ENCODE results near the gene SAV1.
A peak's percentile ranks its signal among the peaks of the same experiment; 100 is the strongest.
"Not testable (repeated sequence)": the region's sequence is repeated elsewhere in the genome, so short reads cannot be mapped to it uniquely, and the experiment has no call there.

The SAV1 gene

DNA sequence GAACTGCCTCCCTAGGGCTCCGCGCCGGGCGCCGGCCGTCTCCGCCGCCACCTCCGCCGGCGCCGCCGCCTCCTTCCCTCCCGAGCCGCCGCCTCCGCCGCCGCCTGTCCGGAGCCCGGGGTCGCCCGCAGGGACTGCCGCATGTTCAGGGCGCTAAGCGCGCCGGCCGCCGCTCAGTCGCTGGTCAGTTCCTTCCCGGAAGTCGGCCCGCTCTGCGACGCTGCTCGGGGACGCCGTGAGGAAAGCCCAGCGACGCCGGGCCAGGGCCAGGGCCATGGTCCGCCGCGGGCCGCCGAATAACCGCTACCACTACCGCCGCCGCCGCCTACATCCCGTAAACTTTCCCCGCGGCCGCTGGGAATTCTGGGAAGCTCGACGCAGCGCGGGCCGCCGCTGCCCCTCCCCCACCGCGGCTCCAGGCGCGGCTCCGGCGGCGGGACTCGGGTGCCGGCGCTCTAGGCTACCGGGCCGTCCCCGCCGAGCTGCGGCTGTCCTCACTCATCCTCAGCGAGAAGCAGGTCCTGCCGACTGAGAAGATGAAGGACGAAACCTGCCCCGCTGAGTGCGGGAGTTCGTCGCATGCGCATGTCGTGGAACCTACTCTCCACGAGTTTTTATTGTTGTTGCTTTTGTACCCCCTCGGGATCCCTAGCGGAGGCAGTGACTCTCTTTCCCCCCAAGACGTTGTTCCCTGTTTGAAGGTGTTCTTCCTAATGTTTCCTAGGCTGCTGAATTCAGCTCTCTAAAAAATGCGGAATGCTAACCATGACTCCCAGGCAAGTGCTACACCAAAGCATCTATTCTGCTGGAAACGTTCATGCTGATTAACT lies at the start of gene SAV1:
Gene SAV1, minus strand, starts transcription at position 311 of the 830 bp plus-strand sequence. CDS start 339 bp downstream, outside the sequence.
- Histone ChIP-seq H3K27ac (ENCODE audit: low read length) (peak within 1 kb of the TSS; percentile 78), H3K9me3 (ENCODE audit: insufficient read depth, low read depth, low read length) (no peaks in the 10 kb centered on the region), H3K27me3 (ENCODE audit: insufficient read depth, low read length) (no peaks in the 10 kb centered on the region)

DNA sequence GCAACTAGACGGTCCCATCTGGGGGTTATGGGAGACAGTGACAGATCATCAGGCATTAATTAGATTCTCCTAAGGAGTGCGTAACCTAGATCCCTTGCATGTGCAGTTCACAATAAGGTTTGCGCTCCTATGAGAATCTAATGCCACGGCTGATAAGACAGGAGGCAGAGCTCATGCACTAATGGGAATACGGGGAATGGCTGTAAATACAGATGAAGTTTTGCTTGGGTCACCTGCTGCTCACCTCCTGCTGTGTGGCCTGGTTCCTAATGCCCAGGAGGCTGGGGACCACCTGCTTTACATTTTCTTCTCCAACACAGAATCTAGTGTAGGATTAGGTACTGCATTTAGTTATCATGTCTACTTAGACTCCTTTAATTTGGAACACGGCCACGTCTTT lies 49.7 kb upstream of the SAV1 start:
- Histone ChIP-seq H3K9me3 (ENCODE audit: insufficient read depth, low read depth, low read length) (no peaks in the 10 kb centered on the region), H3K9ac (ENCODE audit: low read depth, low read length) (no peak overlapping the region), H3K4me3 (ENCODE audit: low read length) (no peak overlapping the region), H3K27ac (ENCODE audit: low read length) (no peak overlapping the region), H3K36me3 (ENCODE audit: insufficient read depth, low read depth, low read length) (peaks cover 12% of the 10 kb centered on the region), H3K4me1 (ENCODE audit: insufficient read depth, low read length) (no peaks in the 10 kb centered on the region), H3K27me3 (ENCODE audit: insufficient read depth, low read length) (no peaks in the 10 kb centered on the region)

More for the DNA sequence above, at the start of gene SAV1:
- H3K9ac ChIP-seq (ENCODE audit: low read depth, low read length): peak within 1 kb of the TSS; percentile 93
- peaks cover 24% of the 10 kb centered on the region for H3K4me1 ChIP-seq (ENCODE audit: insufficient read depth, low read length)
- peaks cover 14% of the 10 kb centered on the region for H3K36me3 ChIP-seq (ENCODE audit: insufficient read depth, low read depth, low read length)
- H3K4me3 ChIP-seq (ENCODE audit: low read length): peak within 1 kb of the TSS; percentile 99

DNA sequence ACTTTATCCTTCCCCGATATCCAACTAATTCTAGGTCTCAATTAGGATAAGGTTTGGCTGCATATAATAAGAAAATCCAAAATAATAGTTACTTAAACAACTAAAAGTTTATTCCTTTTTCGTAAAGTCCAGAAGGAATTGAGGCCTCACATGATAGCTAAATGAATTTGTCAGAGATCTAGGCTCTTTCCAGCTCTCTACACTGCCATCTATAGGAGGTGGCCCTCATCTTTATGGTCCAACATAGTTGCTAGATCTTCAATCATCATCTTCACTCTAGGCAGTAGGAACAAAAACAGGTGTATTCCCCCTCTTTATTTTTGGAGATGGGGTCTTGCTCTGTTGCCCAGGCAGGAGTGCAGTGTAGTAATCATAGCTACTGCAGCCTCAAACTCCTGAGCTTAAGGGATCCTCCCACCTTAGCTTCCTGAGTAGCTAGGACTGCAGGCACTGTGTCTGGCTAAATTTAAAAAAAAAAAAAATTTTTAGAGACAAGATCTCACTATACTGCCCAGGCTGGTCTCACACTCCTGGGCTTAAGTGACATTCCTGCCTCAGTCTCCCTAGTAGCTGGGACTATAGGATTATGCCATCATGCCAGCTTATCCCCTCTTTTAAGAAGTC lies 46.5 kb upstream of the SAV1 start:
- Histone ChIP-seq H3K4me1 (ENCODE audit: insufficient read depth, low read length) (no peaks in the 10 kb centered on the region), H3K4me3 (ENCODE audit: low read length) (no peak overlapping the region), H3K9ac (ENCODE audit: low read depth, low read length) (no peak overlapping the region), H3K27ac (ENCODE audit: low read length) (no peak overlapping the region), H3K36me3 (ENCODE audit: insufficient read depth, low read depth, low read length) (no peaks in the 10 kb centered on the region), H3K27me3 (ENCODE audit: insufficient read depth, low read length) (no peaks in the 10 kb centered on the region), H3K9me3 (ENCODE audit: insufficient read depth, low read depth, low read length) (no peaks in the 10 kb centered on the region)

DNA sequence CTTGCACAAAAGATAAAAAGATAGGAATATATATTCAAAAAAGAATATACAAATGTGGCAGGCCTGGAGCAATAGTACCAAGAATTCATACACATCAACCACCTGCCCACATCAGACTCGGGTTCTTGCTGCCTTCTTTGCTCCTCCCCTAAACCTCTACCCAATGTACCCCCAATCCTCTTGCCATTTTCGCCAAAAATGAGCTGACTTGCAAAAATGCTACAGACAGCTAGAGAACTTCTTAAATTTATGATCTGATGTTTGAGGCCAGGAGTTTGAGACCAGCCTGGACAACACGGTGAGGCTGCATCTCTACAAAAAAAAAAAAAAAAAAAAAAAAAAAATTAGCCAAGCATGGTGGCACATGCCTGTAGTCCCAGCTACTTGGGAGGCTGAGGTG lies 42.9 kb upstream of the SAV1 start:
- Histone ChIP-seq H3K36me3 (ENCODE audit: insufficient read depth, low read depth, low read length) (no peaks in the 10 kb centered on the region), H3K9ac (ENCODE audit: low read depth, low read length) (no peak overlapping the region), H3K4me1 (ENCODE audit: insufficient read depth, low read length) (no peaks in the 10 kb centered on the region), H3K27me3 (ENCODE audit: insufficient read depth, low read length) (no peaks in the 10 kb centered on the region), H3K9me3 (ENCODE audit: insufficient read depth, low read depth, low read length) (no peaks in the 10 kb centered on the region), H3K4me3 (ENCODE audit: low read length) (no peak overlapping the region), H3K27ac (ENCODE audit: low read length) (no peak overlapping the region)

DNA sequence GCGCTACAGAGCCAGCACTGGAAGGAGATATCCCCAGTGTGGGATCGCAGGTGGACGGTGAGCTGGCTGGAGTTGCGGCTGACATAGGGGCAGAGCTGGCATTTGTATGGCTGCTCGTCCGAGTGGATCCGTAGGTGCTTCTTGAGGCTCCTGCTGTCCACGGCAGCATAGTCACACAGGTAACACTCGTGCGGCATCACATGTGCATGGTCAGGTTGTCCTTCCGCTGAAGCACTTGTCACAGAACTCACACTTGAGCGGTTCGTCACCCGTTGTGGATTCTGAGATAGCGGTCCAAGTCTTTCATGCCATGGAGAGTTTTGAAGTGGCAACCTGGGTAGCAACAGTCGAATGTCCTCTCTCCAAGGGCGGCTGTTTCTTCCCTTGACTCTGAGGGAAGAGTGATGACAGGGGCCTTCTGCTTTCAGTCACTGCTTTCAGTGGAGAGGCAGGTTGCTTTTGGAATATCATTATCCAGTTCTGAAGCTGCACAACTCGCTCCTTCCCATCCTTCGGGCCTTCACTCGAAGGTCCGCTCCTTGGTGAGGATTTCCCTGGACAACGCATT lies 37.0 kb upstream of the SAV1 start:
- no peaks in the 10 kb centered on the region for H3K27me3 ChIP-seq (ENCODE audit: insufficient read depth, low read length)
- no peak overlapping the region for H3K4me3 ChIP-seq (ENCODE audit: low read length)
- H3K4me1 ChIP-seq (ENCODE audit: insufficient read depth, low read length): no peaks in the 10 kb centered on the region
- no peaks in the 10 kb centered on the region for H3K9me3 ChIP-seq (ENCODE audit: insufficient read depth, low read depth, low read length)
- no peak overlapping the region for H3K9ac ChIP-seq (ENCODE audit: low read depth, low read length)
- H3K27ac ChIP-seq (ENCODE audit: low read length): no peak overlapping the region
- H3K36me3 ChIP-seq (ENCODE audit: insufficient read depth, low read depth, low read length): no peaks in the 10 kb centered on the region

DNA sequence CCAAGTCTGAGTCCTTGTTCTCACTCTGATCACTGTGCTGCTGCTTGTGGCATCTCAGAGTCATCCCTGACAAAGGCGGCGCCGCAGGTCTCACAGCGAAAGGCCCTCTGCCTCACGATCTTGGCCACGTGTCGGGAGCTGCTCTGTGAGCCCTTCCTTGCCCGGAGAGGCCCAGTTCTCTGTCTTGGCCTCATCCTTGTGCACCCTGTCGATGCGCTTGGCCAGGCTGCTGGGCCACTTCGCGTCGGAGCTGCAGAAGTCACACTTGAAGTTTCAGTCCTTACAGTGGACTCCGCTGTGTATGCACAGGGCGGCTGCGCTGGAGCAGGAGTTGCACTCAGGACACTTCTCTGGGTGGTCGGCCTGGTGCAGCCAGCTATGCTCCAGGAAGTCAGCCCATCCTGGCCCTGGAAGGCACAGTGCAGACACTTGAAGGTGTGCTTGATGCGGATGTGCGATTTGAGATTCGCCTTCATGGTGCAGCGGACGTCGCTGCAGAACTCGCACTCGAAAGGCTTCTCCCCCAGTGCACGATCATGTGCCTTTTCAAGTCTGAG lies 36.4 kb upstream of the SAV1 start:
- Histone ChIP-seq H3K9me3 (ENCODE audit: insufficient read depth, low read depth, low read length) (no peaks in the 10 kb centered on the region), H3K27me3 (ENCODE audit: insufficient read depth, low read length) (no peaks in the 10 kb centered on the region), H3K27ac (ENCODE audit: low read length) (no peak overlapping the region), H3K9ac (ENCODE audit: low read depth, low read length) (no peak overlapping the region), H3K36me3 (ENCODE audit: insufficient read depth, low read depth, low read length) (no peaks in the 10 kb centered on the region), H3K4me1 (ENCODE audit: insufficient read depth, low read length) (no peaks in the 10 kb centered on the region), H3K4me3 (ENCODE audit: low read length) (no peak overlapping the region)

DNA sequence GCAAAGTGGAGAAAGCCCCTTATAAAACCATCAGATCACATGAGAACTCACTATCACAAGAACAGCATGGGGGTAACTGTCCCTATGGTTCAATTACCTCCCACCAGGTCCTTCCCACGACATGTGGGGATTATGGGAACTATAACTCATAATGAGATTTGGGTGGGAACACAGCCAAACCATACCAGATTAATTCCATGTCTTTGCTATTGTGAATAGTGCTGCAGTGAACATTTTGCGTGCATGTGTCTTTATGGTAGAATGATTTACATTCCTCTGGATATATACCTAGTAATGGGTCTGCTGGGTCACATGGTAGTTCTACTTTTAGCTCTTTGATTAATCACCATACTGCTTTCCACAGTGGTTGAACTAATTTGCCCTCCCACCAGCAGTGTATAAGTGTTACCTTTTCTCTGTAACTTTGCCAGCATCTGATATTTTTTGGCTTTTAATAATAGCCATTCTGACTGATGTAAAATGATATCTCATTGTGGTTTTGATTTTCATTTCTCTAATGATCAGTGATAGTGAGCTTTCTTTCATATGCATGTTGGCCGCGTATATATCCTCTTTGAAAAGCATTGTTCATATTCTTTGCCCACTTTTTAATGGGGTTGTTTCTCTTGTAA lies 29.7 kb upstream of the SAV1 start:
- peaks cover 16% of the 10 kb centered on the region for H3K9me3 ChIP-seq (ENCODE audit: insufficient read depth, low read depth, low read length)
- no peaks in the 10 kb centered on the region for H3K27me3 ChIP-seq (ENCODE audit: insufficient read depth, low read length)
- no peaks in the 10 kb centered on the region for H3K36me3 ChIP-seq (ENCODE audit: insufficient read depth, low read depth, low read length)
- H3K4me1 ChIP-seq (ENCODE audit: insufficient read depth, low read length): no peaks in the 10 kb centered on the region
- no peak overlapping the region for H3K4me3 ChIP-seq (ENCODE audit: low read length)
- no peak overlapping the region for H3K9ac ChIP-seq (ENCODE audit: low read depth, low read length)
- no peak overlapping the region for H3K27ac ChIP-seq (ENCODE audit: low read length)

DNA sequence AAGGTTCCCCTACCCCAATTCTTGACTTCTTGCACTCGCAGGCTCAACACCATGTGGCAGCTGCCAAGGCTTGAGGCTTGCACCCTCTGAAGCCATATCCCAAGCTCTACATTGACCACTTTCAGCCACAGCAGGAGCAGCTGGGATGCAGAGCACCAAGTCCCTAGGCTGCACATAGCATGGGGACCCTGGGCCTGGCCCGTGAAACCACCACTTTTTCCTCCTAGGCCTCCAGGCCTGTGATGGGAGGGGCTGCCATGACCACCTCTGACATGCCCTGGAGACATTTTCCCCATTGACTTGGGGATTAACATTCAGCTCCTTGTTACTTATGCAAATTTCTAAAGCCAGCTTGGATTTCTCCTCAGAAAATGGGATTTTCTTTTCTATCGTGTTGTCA lies 26.2 kb upstream of the SAV1 start:
- not testable (repeated sequence) for H3K4me1 ChIP-seq (ENCODE audit: insufficient read depth, low read length); H3K4me3 ChIP-seq (ENCODE audit: low read length); H3K9ac ChIP-seq (ENCODE audit: low read depth, low read length); H3K36me3 ChIP-seq (ENCODE audit: insufficient read depth, low read depth, low read length); H3K27me3 ChIP-seq (ENCODE audit: insufficient read depth, low read length); H3K27ac ChIP-seq (ENCODE audit: low read length)
- peaks cover 16% of the 10 kb centered on the region for H3K9me3 ChIP-seq (ENCODE audit: insufficient read depth, low read depth, low read length)

DNA sequence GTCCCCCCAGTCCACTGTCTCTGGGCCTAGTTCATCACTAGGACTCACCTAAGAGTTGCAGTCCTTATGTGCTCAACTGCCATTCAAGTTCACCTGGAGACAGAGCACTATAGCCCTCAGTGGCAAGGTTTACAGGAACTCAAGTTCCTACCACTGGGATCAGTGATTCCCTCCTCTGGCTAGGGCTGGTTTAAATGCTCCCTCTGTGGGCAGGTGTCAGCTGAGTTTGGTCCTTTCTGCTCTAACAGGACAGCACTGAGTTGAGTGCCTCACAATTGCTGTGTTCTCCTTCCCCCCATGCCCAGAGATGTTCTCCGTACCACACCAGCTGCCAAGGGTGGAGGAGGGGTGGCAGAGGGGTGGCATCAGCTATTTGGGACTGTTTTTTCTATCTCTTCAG lies 20.8 kb upstream of the SAV1 start:
- H3K4me1 ChIP-seq (ENCODE audit: insufficient read depth, low read length): no peaks in the 10 kb centered on the region
- H3K4me3 ChIP-seq (ENCODE audit: low read length): no peak overlapping the region
- no peaks in the 10 kb centered on the region for H3K27me3 ChIP-seq (ENCODE audit: insufficient read depth, low read length)
- no peaks in the 10 kb centered on the region for H3K36me3 ChIP-seq (ENCODE audit: insufficient read depth, low read depth, low read length)
- no peak overlapping the region for H3K9ac ChIP-seq (ENCODE audit: low read depth, low read length)
- peaks cover 8% of the 10 kb centered on the region for H3K9me3 ChIP-seq (ENCODE audit: insufficient read depth, low read depth, low read length)
- no peak overlapping the region for H3K27ac ChIP-seq (ENCODE audit: low read length)

DNA sequence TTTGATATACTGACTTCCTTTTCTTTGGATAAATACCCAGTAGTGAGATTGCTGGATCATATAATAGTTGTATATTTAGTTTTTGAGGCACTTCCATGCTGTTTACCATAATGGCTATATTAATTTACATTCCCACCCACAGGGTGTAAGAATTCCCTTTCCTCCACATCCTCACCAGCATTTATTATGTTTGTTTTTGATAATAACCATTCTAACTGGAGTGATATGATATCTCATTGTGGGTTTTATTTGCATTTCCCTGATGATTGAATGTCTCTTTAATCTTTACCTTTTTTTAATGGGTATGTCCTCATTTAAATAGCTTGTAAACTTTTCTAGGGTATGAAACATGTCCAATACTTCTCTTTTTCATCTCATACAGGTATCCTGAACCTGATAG lies 11.6 kb upstream of the SAV1 start:
- H3K9me3 ChIP-seq (ENCODE audit: insufficient read depth, low read depth, low read length): no peaks in the 10 kb centered on the region
- no peak overlapping the region for H3K27ac ChIP-seq (ENCODE audit: low read length)
- peaks cover 2% of the 10 kb centered on the region; the same call in 1 of the 2 replicates for H3K4me1 ChIP-seq (ENCODE audit: insufficient read depth, low read length)
- H3K27me3 ChIP-seq (ENCODE audit: insufficient read depth, low read length): no peaks in the 10 kb centered on the region
- H3K36me3 ChIP-seq (ENCODE audit: insufficient read depth, low read depth, low read length): no peaks in the 10 kb centered on the region
- no peak overlapping the region for H3K9ac ChIP-seq (ENCODE audit: low read depth, low read length)
- no peak overlapping the region for H3K4me3 ChIP-seq (ENCODE audit: low read length)

DNA sequence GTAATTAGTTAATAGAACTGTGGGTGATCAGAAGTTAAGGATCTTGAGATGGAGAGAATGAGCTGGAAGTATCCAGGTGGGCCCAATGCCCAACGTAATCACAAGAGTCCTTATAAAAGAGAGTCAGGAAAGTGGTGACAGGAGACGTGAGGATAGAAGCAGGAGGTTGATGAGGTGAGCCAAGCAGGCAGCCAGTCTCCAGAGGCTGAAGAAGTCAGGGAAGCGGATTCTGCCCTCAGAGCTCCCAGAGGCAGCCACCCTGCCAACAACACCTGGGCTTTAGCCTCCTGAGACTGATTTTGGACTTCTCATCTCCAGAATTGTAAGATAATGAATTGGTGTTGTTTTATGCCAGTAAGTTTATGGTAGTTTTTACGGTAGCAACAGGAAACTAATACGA lies 10.1 kb upstream of the SAV1 start:
- H3K36me3 ChIP-seq (ENCODE audit: insufficient read depth, low read depth, low read length): no peaks in the 10 kb centered on the region
- no peaks in the 10 kb centered on the region for H3K9me3 ChIP-seq (ENCODE audit: insufficient read depth, low read depth, low read length)
- H3K4me1 ChIP-seq (ENCODE audit: insufficient read depth, low read length): peaks cover 2% of the 10 kb centered on the region; the same call in 1 of the 2 replicates
- no peak overlapping the region for H3K27ac ChIP-seq (ENCODE audit: low read length)
- no peak overlapping the region for H3K4me3 ChIP-seq (ENCODE audit: low read length)
- H3K9ac ChIP-seq (ENCODE audit: low read depth, low read length): no peak overlapping the region
- no peaks in the 10 kb centered on the region for H3K27me3 ChIP-seq (ENCODE audit: insufficient read depth, low read length)
